ENCODE measurements around the gene HIPK2. TPM values are rescaled to one million over a fixed set of nuclear protein-coding genes. Genes with fewer than 3 reads are reported as not detected.

The HIPK2 gene
- total RNA-seq, 3 donors from 2014 or later, result 20.3 to 26.8 (median 26.1) TPM

DNA sequence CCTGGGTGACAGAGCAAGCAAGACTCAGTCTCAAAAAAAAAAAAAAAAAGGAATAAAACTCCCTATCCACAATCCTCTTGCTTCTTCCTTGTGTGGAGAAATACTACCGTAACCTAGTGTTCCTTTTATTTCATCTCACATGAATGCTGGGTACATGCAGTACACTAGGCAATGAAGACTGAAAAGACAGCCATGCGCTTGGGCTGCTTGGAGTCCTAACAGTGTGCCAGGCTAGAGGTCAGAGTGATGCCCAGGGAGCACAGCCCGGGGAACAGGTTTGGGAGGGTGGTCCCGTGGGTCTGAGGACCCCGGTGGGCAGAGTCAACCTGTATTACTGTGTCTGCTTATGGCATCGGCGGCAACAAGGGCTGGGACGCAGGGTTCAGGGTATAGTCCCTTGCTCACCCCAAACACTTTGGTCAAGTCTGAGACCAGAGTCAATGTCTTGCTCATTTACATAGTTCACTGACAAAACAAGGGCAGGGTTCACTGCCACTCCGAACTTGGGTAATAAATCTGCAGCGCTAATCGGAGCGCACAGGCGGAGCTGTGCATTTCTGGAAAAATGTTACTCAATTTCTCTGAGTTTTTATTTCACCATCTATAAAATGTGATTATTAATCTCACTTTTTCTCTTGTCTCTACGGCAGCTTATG is 136.3 kb downstream of the HIPK2 start:
- ATAC-seq (no peak), DNase-seq (no peak)
- Mint-ChIP-seq H3K27me3 (ENCODE audit: low read depth) (no peaks in the 10 kb centered on the region), H3K36me3 (ENCODE audit: insufficient read depth) (peaks cover 13% of the 10 kb centered on the region), H3K4me3 (no peak overlapping the region), H3K9me3 (no peaks in the 10 kb centered on the region), H3K4me1 (ENCODE audit: low read depth) (peaks cover 52% of the 10 kb centered on the region)

DNA sequence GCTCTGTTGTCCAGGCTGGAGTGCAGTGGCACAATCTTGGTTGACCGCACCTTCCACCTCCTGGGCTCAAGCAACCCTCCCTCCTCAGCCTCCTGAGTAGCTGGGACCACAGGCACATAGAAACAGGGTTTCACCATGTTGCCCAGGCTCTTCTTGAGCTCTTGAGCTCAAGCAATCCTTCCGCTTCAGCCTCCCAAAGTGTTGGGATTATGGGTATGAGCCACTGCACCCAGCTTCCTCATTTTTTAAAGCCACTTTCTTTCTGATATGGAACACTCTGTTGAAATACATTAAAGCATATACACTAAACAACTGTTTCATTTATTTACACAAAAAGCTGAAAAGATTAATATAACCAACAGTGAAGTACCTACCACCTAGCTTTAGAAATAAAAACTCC is 137.1 kb downstream of the HIPK2 start:
- Mint-ChIP-seq H3K36me3 (ENCODE audit: insufficient read depth) (peaks cover 13% of the 10 kb centered on the region), H3K27me3 (ENCODE audit: low read depth) (no peaks in the 10 kb centered on the region), H3K9me3 (no peaks in the 10 kb centered on the region), H3K4me1 (ENCODE audit: low read depth) (peaks cover 53% of the 10 kb centered on the region), H3K4me3 (no peak overlapping the region)
- ATAC-seq, result no peak
- DNase-seq, result no peak

DNA sequence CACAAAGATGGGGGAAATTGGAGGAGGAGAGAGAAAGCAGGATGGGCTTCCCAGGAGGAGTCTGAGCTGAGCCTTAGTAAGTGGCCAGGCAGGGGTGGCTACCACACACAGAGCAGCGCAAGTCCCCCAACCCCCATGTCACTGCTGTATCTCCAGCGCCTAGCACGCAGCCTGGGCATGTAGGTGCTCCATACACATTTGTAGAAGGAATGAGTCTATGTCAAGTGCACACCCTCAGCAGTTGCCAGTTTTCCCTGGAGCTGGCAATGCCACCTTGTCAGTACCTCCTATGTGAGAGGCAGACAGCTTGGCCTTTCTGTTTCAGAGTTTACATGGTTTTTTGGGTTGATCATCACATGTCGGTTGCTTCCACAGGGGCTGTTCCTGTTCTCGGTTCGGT is 138.2 kb downstream of the HIPK2 start:
- Mint-ChIP-seq H3K36me3 (ENCODE audit: insufficient read depth) (peaks cover 9% of the 10 kb centered on the region), H3K9me3 (no peaks in the 10 kb centered on the region), H3K4me1 (ENCODE audit: low read depth) (peaks cover 55% of the 10 kb centered on the region), H3K27me3 (ENCODE audit: low read depth) (no peaks in the 10 kb centered on the region), H3K4me3 (no peak overlapping the region)
- ATAC-seq (no peak), DNase-seq (no peak)

DNA sequence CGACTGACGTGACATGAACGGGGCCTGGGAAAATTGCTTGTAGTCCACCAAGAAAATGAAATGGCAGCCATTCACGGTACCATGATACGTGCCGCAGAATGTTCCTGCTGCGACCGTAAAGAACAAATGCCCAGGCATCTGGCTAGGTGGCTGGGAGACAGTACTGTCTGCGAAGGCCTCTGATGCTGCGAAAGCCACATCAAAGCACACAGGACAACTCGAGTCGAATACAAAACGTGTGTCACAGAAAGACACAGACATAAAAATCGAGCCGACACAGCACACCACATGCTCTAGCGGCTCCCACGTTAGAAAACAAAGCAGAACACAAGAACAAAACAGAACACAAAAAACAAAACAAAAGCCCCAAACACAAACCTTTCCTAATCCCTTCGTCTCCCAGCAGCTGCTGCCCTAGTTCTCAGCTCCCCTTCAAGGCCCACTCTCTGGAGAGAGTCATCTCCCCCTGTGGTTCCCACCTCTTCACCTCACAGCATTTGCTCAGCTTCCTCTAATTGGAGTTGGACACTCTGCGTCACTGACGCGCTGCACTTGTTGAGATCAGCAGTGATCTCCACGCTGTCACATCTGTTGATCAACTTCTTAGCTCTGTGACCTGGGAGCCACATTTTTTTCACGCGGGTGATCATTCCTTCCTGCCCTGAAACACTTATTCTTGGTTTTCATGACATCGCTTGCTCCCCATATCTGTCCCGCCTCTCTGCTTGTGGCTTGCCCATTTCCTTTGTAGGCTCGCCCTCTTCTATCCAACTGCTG is 142.1 kb downstream of the HIPK2 start:
- ATAC-seq, result peak; percentile 91 to 96

DNA sequence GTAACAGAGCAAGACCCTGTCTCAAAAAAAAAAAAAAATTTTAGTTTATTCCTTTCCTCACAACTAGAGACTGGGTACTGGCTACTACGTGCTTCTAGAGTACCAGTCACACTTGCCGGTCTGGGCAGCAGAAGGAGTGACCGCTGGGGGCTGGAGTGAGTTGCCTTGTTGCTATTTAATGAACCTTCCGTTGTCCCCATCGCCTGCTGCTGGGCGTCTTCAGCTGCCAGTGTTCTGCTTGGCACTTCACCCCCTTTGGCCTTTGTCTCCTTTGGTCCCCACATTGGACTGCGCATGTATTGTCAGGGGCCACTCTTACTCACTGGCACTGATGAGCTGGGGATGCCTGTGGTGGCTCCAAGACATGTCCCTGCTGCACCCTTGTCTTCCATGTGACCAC is 143.7 kb downstream of the HIPK2 start:
- Mint-ChIP-seq H3K4me3 (no peak overlapping the region), H3K36me3 (ENCODE audit: insufficient read depth) (peaks cover 21% of the 10 kb centered on the region), H3K9me3 (no peaks in the 10 kb centered on the region), H3K4me1 (ENCODE audit: low read depth) (peaks cover 64% of the 10 kb centered on the region), H3K27me3 (ENCODE audit: low read depth) (no peaks in the 10 kb centered on the region)
- ATAC-seq, result no peak
- DNase-seq, result no peak

More for the DNA sequence above, 142.1 kb downstream of the HIPK2 start:
- DNase-seq, result peak; percentile 61
- Mint-ChIP-seq H3K27me3 (ENCODE audit: low read depth) (no peaks in the 10 kb centered on the region), H3K4me1 (ENCODE audit: low read depth) (peaks cover 50% of the 10 kb centered on the region), H3K9me3 (no peaks in the 10 kb centered on the region), H3K4me3 (peak overlapping the region; percentile 82), H3K36me3 (ENCODE audit: insufficient read depth) (peaks cover 23% of the 10 kb centered on the region)

DNA sequence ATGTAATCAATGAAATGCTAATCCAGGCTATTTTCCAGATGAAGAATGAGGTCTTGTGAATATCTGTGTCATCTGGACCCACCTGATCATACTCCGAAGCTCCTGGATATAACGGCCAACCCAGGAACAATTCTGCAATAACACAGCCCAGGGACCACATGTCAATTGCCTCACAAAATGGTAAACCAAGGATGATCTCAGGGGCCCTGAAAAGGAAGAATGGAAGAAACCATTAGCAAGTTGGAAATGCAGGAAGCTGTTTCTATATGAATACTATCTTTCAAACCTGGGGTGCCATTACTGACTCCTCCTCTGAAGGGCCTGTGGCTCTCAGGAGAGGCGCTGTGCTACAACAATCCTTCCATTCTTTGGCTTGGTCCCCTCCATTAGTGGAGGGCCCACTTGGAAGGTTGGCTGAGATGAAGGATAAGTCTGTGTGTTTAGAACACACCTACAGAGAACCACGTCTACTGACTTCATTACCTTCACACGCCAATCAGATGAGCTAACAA is 146.2 kb downstream of the HIPK2 start:
- ATAC-seq, result no peak
- no peak overlapping the region for H3K4me3 Mint-ChIP-seq
- H3K36me3 Mint-ChIP-seq (ENCODE audit: insufficient read depth), result peaks cover 27% of the 10 kb centered on the region
- no peaks in the 10 kb centered on the region for H3K27me3 Mint-ChIP-seq (ENCODE audit: low read depth)
- H3K4me1 Mint-ChIP-seq (ENCODE audit: low read depth), result peaks cover 74% of the 10 kb centered on the region
- no peak for DNase-seq
- H3K9me3 Mint-ChIP-seq, result no peaks in the 10 kb centered on the region

DNA sequence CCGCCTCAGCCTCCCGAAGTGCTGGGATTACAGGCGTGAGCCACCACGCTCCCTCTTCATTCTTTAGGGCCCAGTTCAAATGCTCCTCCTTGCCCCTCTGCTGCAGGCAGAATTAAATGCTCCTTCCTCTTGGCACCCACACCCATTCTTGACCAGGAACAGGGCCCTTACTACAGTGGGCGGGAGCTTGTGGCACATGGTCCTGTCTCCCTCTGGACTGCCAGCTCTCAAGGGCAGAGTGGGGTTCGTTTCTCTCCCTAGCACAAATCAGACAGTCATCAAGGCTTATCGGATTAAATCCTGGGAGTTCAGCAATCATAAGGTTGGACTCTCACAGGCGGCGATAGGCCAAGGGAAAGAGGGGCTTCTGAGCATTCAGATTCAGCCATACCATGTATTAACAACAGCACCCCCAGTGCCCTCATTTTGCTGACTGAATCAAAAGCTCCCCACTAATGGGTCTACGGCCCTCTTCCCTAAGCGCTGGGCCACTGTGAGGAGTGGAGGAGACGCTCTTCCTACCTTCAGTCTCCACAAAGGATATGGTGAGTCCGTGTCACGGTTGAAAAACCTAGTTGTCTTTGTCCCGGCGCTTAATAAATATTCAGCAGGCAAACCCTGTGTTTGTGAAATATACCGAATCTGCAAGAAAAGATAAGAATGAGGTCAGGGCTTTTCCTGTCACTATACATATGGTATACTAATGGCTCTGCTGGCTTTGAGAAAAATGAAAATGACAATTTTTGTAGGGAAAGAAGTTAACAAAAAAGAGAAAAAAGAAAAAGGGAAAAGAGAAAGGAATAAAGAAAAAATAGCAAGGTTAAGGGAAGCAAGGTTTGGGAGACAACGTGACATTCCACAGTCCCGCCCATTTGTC is 146.9 kb downstream of the HIPK2 start:
- ATAC-seq (no peak), DNase-seq (no peak)
- Mint-ChIP-seq H3K4me1 (ENCODE audit: low read depth) (peaks cover 70% of the 10 kb centered on the region), H3K27me3 (ENCODE audit: low read depth) (no peaks in the 10 kb centered on the region), H3K4me3 (no peak overlapping the region), H3K9me3 (no peaks in the 10 kb centered on the region), H3K36me3 (ENCODE audit: insufficient read depth) (peaks cover 31% of the 10 kb centered on the region)

DNA sequence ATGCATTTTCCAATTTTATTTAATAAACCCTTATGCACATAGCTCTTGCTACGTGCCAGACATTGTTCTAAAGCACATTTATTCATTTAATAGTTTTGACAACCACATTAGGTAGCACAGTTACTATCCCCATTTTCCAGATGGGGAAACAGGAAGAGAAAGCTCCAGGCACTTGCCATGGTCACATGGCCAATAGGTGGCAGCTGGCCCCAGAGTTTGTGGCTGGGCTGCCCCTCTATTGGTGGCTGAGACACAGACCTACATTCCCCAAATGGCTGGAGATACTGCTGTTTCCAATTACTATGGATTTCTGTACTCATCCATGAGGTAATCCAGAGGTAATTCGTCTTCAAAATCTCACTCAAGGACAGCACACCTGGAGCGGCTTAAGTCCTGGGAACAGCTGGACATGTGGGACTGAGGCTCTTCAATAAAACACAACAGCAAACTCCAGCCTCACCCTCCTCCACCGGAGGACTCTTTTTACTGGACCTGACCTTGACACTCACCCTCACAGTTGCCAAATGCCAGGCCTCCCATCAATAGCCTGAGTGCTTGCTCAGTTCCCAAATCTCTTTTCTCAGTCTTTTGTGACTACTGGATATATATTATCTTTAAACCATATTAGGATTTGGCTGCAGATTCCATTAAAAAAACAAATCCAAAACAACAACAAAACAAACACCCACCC is 148.3 kb downstream of the HIPK2 start:
- H3K9me3 Mint-ChIP-seq, result no peaks in the 10 kb centered on the region
- no peak for ATAC-seq

DNA sequence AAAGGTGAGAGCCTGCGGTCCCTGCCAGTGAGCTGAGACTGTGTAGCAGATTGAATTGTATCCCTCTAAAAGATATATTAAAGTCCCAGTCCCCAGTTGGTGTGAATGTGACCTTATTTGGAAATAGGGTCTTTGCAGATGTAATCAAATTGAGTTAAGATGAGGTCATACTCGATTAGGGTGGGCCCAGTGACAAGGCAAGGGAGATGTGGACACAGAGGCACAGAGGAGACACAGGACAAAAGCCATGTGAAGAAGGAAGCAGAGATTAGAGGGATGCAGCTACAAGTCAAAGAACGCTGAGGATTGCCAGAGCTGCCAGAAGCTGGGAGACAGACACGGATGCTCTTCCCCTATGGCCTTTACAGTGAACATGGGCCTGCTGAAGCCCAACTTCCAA is 150.0 kb downstream of the HIPK2 start:
- ATAC-seq (no peak), DNase-seq (no peak)
- H3K4me1 Mint-ChIP-seq (ENCODE audit: low read depth), result peaks cover 77% of the 10 kb centered on the region
- peaks cover 42% of the 10 kb centered on the region for H3K36me3 Mint-ChIP-seq (ENCODE audit: insufficient read depth)
- no peak overlapping the region for H3K4me3 Mint-ChIP-seq
- H3K27me3 Mint-ChIP-seq (ENCODE audit: low read depth), result no peaks in the 10 kb centered on the region
- no peaks in the 10 kb centered on the region for H3K9me3 Mint-ChIP-seq

More for the DNA sequence above, 148.3 kb downstream of the HIPK2 start:
- Mint-ChIP-seq H3K4me1 (ENCODE audit: low read depth) (peaks cover 73% of the 10 kb centered on the region), H3K36me3 (ENCODE audit: insufficient read depth) (peaks cover 41% of the 10 kb centered on the region), H3K27me3 (ENCODE audit: low read depth) (no peaks in the 10 kb centered on the region), H3K4me3 (no peak overlapping the region)
- no peak for DNase-seq

DNA sequence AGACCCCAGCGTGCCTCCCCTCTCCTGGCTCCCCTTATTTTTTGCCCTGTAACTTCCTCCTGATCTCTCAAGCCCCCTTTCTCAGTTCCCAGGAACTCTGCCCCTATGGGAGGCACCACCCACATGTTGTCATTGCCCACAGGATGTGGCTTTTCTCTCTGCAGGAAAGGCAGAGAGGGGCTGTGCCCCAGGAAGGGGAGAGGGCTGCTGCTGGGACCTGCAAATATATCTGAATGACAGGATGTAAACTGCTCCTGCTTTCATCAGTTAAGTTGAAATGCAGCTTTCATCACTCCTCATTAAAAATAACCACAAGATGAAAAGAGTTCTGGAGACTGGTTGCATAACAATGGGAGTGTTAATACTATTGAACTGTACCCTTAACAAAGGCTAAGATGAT is 151.0 kb downstream of the HIPK2 start:
- no peaks in the 10 kb centered on the region for H3K9me3 Mint-ChIP-seq
- peaks cover 74% of the 10 kb centered on the region for H3K4me1 Mint-ChIP-seq (ENCODE audit: low read depth)
- H3K36me3 Mint-ChIP-seq (ENCODE audit: insufficient read depth), result peaks cover 38% of the 10 kb centered on the region
- no peaks in the 10 kb centered on the region for H3K27me3 Mint-ChIP-seq (ENCODE audit: low read depth)
- ATAC-seq, result no peak
- H3K4me3 Mint-ChIP-seq, result peak overlapping the region; percentile 54
- DNase-seq, result no peak

DNA sequence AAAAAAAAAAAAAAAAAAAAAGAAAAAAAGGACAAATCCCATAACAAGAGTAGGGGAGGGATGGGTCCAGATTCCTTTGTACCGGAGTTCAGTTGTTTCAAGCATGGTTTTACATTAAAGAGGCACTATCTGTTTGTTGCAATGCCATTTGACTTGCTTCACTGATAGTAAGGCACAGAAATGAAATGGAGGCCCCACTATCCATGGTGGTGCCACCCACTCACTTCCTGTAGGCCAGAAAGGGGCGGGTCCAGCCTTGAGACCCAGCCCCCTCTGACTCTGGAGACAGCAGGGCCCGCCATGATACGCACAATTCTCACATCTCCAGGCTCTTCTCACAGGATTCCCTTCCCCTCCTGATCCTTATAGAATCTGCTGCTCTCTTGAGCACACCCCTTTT is 154.3 kb downstream of the HIPK2 start:
- ATAC-seq, result no peak

DNA sequence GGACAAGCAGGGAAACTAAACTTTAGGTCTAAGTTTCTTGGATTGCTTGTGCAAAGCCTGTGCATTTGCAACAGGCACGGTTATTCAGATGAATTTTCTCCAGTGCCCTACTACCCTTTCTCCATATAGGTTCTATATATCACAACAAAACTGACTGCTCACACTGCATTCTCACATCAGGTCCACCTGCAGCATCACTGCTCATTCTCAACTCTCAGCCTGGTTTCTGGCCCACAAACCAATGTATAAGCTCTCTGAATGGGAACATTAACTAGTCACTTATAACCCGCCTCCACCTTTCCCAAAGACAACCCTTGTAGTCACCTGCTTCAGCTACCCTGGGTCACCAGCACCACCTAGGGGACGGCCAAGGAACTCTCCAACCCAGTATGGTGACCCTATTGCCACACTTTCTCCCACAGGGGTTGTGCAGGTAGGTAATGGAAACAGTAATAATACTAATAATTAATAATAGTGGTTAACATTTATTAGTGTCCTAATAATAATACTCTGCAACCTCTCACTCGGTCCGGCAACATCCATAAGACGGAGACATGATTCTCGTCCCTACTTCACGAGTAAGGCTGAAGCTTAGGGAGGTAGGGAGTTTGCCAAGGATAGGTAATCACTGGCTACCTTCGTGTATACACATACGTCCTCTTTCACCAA is 157.0 kb downstream of the HIPK2 start:
- H3K4me3 Mint-ChIP-seq, result no peak overlapping the region

More for the DNA sequence above, 154.3 kb downstream of the HIPK2 start:
- no peak for DNase-seq
- Mint-ChIP-seq H3K9me3 (no peaks in the 10 kb centered on the region), H3K4me1 (ENCODE audit: low read depth) (peaks cover 42% of the 10 kb centered on the region), H3K27me3 (ENCODE audit: low read depth) (no peaks in the 10 kb centered on the region), H3K36me3 (ENCODE audit: insufficient read depth) (peaks cover 29% of the 10 kb centered on the region), H3K4me3 (no peak overlapping the region)

DNA sequence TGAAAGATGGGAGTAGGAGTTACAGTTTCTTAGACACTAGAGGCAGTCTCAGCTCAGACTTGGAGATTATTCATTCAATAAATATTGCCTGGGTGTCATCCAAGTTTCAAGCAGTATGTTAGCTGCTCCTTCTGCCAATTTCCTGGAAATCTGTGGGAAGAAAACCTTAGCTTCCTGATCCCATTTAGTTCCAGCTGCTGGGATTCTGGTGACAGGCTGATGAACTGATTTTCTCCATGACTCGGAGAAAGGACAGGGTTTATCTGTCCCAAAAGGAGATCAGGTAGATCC is 158.5 kb downstream of the HIPK2 start:
- ATAC-seq, result no peak
- Mint-ChIP-seq H3K27me3 (ENCODE audit: low read depth) (no peaks in the 10 kb centered on the region), H3K36me3 (ENCODE audit: insufficient read depth) (peaks cover 18% of the 10 kb centered on the region), H3K4me1 (ENCODE audit: low read depth) (peaks cover 5% of the 10 kb centered on the region), H3K9me3 (no peaks in the 10 kb centered on the region), H3K4me3 (no peak overlapping the region)
- DNase-seq, result no peak

More for the DNA sequence above, 157.0 kb downstream of the HIPK2 start:
- Mint-ChIP-seq H3K9me3 (no peaks in the 10 kb centered on the region), H3K4me1 (ENCODE audit: low read depth) (peaks cover 20% of the 10 kb centered on the region), H3K27me3 (ENCODE audit: low read depth) (no peaks in the 10 kb centered on the region), H3K36me3 (ENCODE audit: insufficient read depth) (peaks cover 25% of the 10 kb centered on the region)
- peak; percentile 55 for DNase-seq
- peak; percentile 76 to 83 for ATAC-seq
